Pancreas (tissue), 10 donors: Measurements from ENCODE around the gene ARHGAP6. TPM values are rescaled to one million over a fixed set of nuclear protein-coding genes. Genes with fewer than 3 reads are reported as not detected.
A peak's percentile ranks its signal among the peaks of the same experiment; 100 is the strongest.

ENCODE experiments used
- ATAC-seq, 4 donors: fragments of 200-7000 bp; cut with Tn5 transposase; one replicate each; pipeline versions ENCODE4 v1.8.0 to v1.9.1; 2020; ENCODE audit warnings: mild to moderate bottlenecking in 4 of 4, moderate library complexity in 4 of 4
- DNase-seq, 6 donors: peaks; one replicate each; pipeline ENCODE4 v3.0.0-alpha.2; 2020
- FAIRE-seq: peaks from 2 replicates; lab custom pipeline; 2012; peaks lifted over from hg19 to GRCh38; lab: Jason Lieb, UNC
- H3K27ac ChIP-seq, 4 donors: fragments of 200-600 bp; sonication (generic); 1 replicate in 3 of 4; 2 replicates in 1 of 4; pipeline versions ENCODE4 v1.5.0 to v1.8.0; 2020
- H3K27me3 ChIP-seq, 4 donors: fragments of 200-600 bp; one replicate each; pipeline ENCODE4 v1.8.0; 2021
- H3K36me3 ChIP-seq, 3 donors: fragments of 200-600 bp; sonication (generic) in 1 of 3; one replicate each; pipeline versions ENCODE4 v1.5.0 to v1.8.0; 2020 to 2021
- H3K4me1 ChIP-seq, 3 donors: fragments of 200-600 bp; one replicate each; pipeline ENCODE4 v1.8.0; 2021
- H3K4me3 ChIP-seq, 4 donors: fragments of 200-600 bp; sonication (generic) in 2 of 4; one replicate each; pipeline versions ENCODE4 v1.5.0 to v1.8.0; 2020 to 2021
- H3K9me3 ChIP-seq, 4 donors: fragments of 200-600 bp; one replicate each; pipeline ENCODE4 v1.8.0; 2021
- CTCF ChIP-seq, 4 donors: fragments of 200-600 bp; sonication (generic) in 3 of 4; IDR thresholded peaks; one replicate each; pipeline versions ENCODE4 v1.5.0 to v1.8.0; 2021; ENCODE audit warnings: antibody characterized with exemption in 4 of 4
- WGBS, 2 donors: extraction: QIAGEN DNeasy Blood & Tissue Kit; methylation state at CpG; one replicate each; pipeline ENCODE4 v1.1.7; 2013; 5-methylcytosine and 5-hydroxymethylcytosine counted together
- intact Hi-C, 3 donors: fragments of 100-400 bp; cut with DNase I; formaldehyde crosslinking; loops; one replicate each; pipeline versions ENCODE4 v1.11.1 to v1.14.2; 2022
- polyA plus RNA-seq, 2 donors: library from polyadenylated mRNA; stranded (reverse); fragments of 200-250 nt; gene quantifications; one replicate each; pipeline ENCODE4 v1.2.3, GENCODE V29; 2013
- total RNA-seq, 6 donors: library from RNA; stranded (reverse); fragmentation: NEBNext Ultra II Directional in 4 of 6; extraction: Animal tissue kit (Norgen Biotek cat#: 25700) in 4 of 6; gene quantifications; one replicate each; pipeline versions ENCODE4 v1.2.1 to v1.2.4, GENCODE V29; 2021 to 2023
- donor health status: healthy with polysubstance abuse.
- donor health status: DM: no; HTN: no; CAD: no; lungs with moderate emphysema.
- donor health status: DM: no; HTN: no; CAD: no.
- donor health status: control.
- donor health status: control.
- donor health status: Bipolar disorder and iron deficiency.
- donor health status: DM: yes; HTN: yes; CAD: no.
- donor health status: DM: no; HTN: no; CAD: no.
- donor health status: DM: no; HTN: no; CAD: no.
- donor health status: DM: yes; HTN: yes; CAD: no.

ARHGAP6 gene
- total and polyA plus RNA-seq, 8 donors, result 0.79 to 3.3 (median 1.1) TPM

GRCh38 chrX:11257290-11257689 is 408.4 kb downstream of the ARHGAP6 start:
- Histone ChIP-seq H3K4me1 (no peaks in the 10 kb centered on the region), H3K27ac (no peak overlapping the region), H3K9me3 (no peaks in the 10 kb centered on the region), H3K36me3 (no peaks in the 10 kb centered on the region), H3K4me3 (no peak overlapping the region), H3K27me3 (peaks cover 0 to 10% (median 0%) of the 10 kb centered on the region in 4 donors)
- TF ChIP-seq CTCF (IDR thresholded peaks at IDR 0.05), result no peak
- no peak for ATAC-seq
- peak; percentile 54 for FAIRE-seq
- WGBS, 2 donors, result 65 to 89% methylated on average over 2 of the region's 2 CpGs
- DNase-seq, result no peak
- intact Hi-C loops, result no loop called here

- FAIRE-seq, result no peak
- Histone ChIP-seq H3K4me3 (no peak overlapping the region), H3K27ac (no peak overlapping the region), H3K36me3 (no peaks in the 10 kb centered on the region), H3K27me3 (no peaks in the 10 kb centered on the region), H3K9me3 (no peaks in the 10 kb centered on the region), H3K4me1 (no peaks in the 10 kb centered on the region)
- WGBS, 2 donors, result 73 to 74% methylated on average over 5 of the region's 5 CpGs
- ATAC-seq, result peak in 1 of 4 donors; percentile 45
- TF ChIP-seq CTCF (IDR thresholded peaks at IDR 0.05), result no peak
- intact Hi-C loops, result no loop called here
- DNase-seq, result no peak
These were observed 411.2 kb downstream of the ARHGAP6 start for GRCh38 chrX:11254417-11255109.

- 12 to 13% methylated on average over 2 of the region's 2 CpGs for WGBS, 2 donors
- DNase-seq (no peak), ATAC-seq (peak in 1 of 4 donors; percentile 40), FAIRE-seq (no peak)
- Histone ChIP-seq H3K36me3 (no peaks in the 10 kb centered on the region), H3K4me3 (no peak overlapping the region), H3K27me3 (peaks cover 0 to 17% (median 0%) of the 10 kb centered on the region in 4 donors), H3K9me3 (no peaks in the 10 kb centered on the region), H3K4me1 (no peaks in the 10 kb centered on the region), H3K27ac (no peak overlapping the region)
- intact Hi-C loops, result no loop called here
- no peak for TF ChIP-seq CTCF (IDR thresholded peaks at IDR 0.05)
These were observed 421.1 kb downstream of the ARHGAP6 start for GRCh38 chrX:11244636-11245035.

- no peak for TF ChIP-seq CTCF (IDR thresholded peaks at IDR 0.05)
- ATAC-seq, result no peak
- intact Hi-C loops, result no loop called here
- no peak for DNase-seq
- Histone ChIP-seq H3K9me3 (no peaks in the 10 kb centered on the region), H3K4me1 (no peaks in the 10 kb centered on the region), H3K27ac (no peak overlapping the region), H3K4me3 (no peak overlapping the region), H3K27me3 (peaks cover 0 to 12% (median 0%) of the 10 kb centered on the region in 4 donors), H3K36me3 (no peaks in the 10 kb centered on the region)
- no peak for FAIRE-seq
These were observed 423.0 kb downstream of the ARHGAP6 start for GRCh38 chrX:11242704-11243103.

GRCh38 chrX:11241720-11242119 is 424.0 kb downstream of the ARHGAP6 start:
- peaks cover 0 to 11% (median 0%) of the 10 kb centered on the region in 4 donors for H3K27me3 ChIP-seq
- H3K4me1 ChIP-seq, result no peaks in the 10 kb centered on the region
- FAIRE-seq (no peak), DNase-seq (no peak), ATAC-seq (no peak)
- no peak for TF ChIP-seq CTCF (IDR thresholded peaks at IDR 0.05)
- H3K27ac ChIP-seq, result no peak overlapping the region
- H3K36me3 ChIP-seq, result no peaks in the 10 kb centered on the region
- 65 to 84% methylated on average over 2 of the region's 2 CpGs for WGBS, 2 donors
- intact Hi-C loops, result no loop called here
- no peak overlapping the region for H3K4me3 ChIP-seq
- H3K9me3 ChIP-seq, result no peaks in the 10 kb centered on the region
